HepG2 (cell line): ENCODE measurements around the gene NRG3. TPM values are rescaled to one million over a fixed set of nuclear protein-coding genes. Genes with fewer than 3 reads are reported as not detected.

ENCODE experiments used
- ATAC-seq: fragments of 200-7000 bp; cut with Tn5 transposase; 3 replicates; pipeline ENCODE4 v1.9.1; 2020; ENCODE audit warnings: mild to moderate bottlenecking, moderate library complexity
- BruUV-seq: library from RNA; stranded (reverse); fragments of 400-500 nt; replicated peaks from 2 replicates; lab custom pipeline; 2021; lab: Mats Ljungman, UMichigan
- CTCF ChIA-PET: fragments of 300-600 bp; formaldehyde crosslinking; extraction: SDS; loops from one replicate; lab custom pipeline; 2021; ENCODE audit warnings: low total read pairs, inconsistent platforms, low intra/inter-chr PET ratio; lab: Yijun Ruan, JAX
- POLR2A ChIA-PET: fragments of 350-600 bp; sonication (Branson Sonifier 250); formaldehyde crosslinking; loops from one replicate; lab custom pipeline; 2020; ENCODE audit warnings: antibody characterized with exemption, inconsistent platforms; lab: Yijun Ruan, JAX
- DNase-seq: peaks from one replicate; pipeline ENCODE4 v3.0.0-alpha.2; 2015; ENCODE audit warnings: low spot score
- FAIRE-seq: peaks from 3 replicates; lab custom pipeline; 2011; peaks lifted over from hg19 to GRCh38; lab: Jason Lieb, UNC
- H2AFZ ChIP-seq: one replicate; pipeline ENCODE4 v1.6.1; 2011; ENCODE audit warnings: low read length, inconsistent platforms
- H3K27ac ChIP-seq: fragments of 300-600 bp; 3 replicates; pipeline ENCODE4 v1.8.0; 2011; ENCODE audit warnings: mixed run types, mild to moderate bottlenecking, mixed read lengths, low read length, inconsistent platforms; ENCODE audit not compliant: insufficient read depth; ENCODE audit errors: extremely low read length
- H3K27me3 ChIP-seq, 2 experiments: fragments of 200-600 bp in 1 of 2; 2 replicates in 1 of 2; 3 replicates in 1 of 2; pipeline versions ENCODE4 v1.6.0 to v1.8.0; 2011; ENCODE audit warnings: low read length in 2 of 2, mild to moderate bottlenecking in 2 of 2, moderate library complexity in 2 of 2, inconsistent platforms in 1 of 2; ENCODE audit not compliant: insufficient read depth in 2 of 2, control insufficient read depth in 1 of 2
- H3K36me3 ChIP-seq, 2 experiments: fragments of 200-600 bp in 1 of 2; replicated peaks in 1 of 2; 2 replicates in 1 of 2; 3 replicates in 1 of 2; pipeline versions ENCODE4 v1.5.1 to v1.8.0; 2011; ENCODE audit warnings: low read length in 2 of 2, inconsistent platforms in 1 of 2; ENCODE audit not compliant: insufficient read depth in 2 of 2, control insufficient read depth in 1 of 2
- H3K4me1 ChIP-seq: 2 replicates; pipeline ENCODE4 v1.5.1; 2012; ENCODE audit warnings: low read length, inconsistent platforms; ENCODE audit not compliant: insufficient read depth
- H3K4me2 ChIP-seq: 2 replicates; pipeline ENCODE4 v1.6.0; 2011; ENCODE audit warnings: low read depth, low read length, inconsistent platforms
- H3K4me3 ChIP-seq, 3 experiments: fragments of 200-600 bp in 1 of 3; sonication (generic), shearing (Covaris generic) in 1 of 3; replicated peaks in 1 of 3; 2 replicates each; pipeline ENCODE4 v1.5.1; 2011 to 2016; ENCODE audit warnings: low read length in 3 of 3, inconsistent platforms in 2 of 3, low read depth in 2 of 3, mild to moderate bottlenecking in 2 of 3, control low read depth in 1 of 3, mixed read lengths in 1 of 3; ENCODE audit not compliant: insufficient read depth in 1 of 3
- H3K79me2 ChIP-seq: one replicate; pipeline ENCODE4 v1.6.1; 2011; ENCODE audit warnings: low read length, inconsistent platforms; ENCODE audit not compliant: insufficient read depth
- H3K9ac ChIP-seq: 2 replicates; pipeline ENCODE4 v1.6.0; 2011; ENCODE audit warnings: mild to moderate bottlenecking, low read depth, low read length, inconsistent platforms; ENCODE audit not compliant: insufficient read depth
- H3K9me3 ChIP-seq: 2 replicates; pipeline ENCODE4 v1.5.1; 2012; ENCODE audit warnings: mild to moderate bottlenecking, low read length
- H4K20me1 ChIP-seq: 2 replicates; pipeline ENCODE4 v1.6.0; 2011; ENCODE audit warnings: inconsistent platforms, mild to moderate bottlenecking, low read length, moderate library complexity; ENCODE audit not compliant: insufficient read depth
- CENPBD1 ChIP-seq: sonication (generic); formaldehyde crosslinking; IDR thresholded peaks from 2 replicates; pipeline ENCODE4 v1.8.0; 2022; ENCODE audit warnings: missing genetic modification reagents, low read depth, mild to moderate bottlenecking, borderline replicate concordance
- CHD4 ChIP-seq: fragments of 200-600 bp; sonication (generic); IDR thresholded peaks from 2 replicates; pipeline ENCODE4 v1.7.0; 2017; ENCODE audit warnings: mild to moderate bottlenecking, low read length, borderline replicate concordance
- GPBP1L1 ChIP-seq: sonication (generic); formaldehyde crosslinking; IDR thresholded peaks from 2 replicates; pipeline ENCODE4 v1.5.0; 2020; ENCODE audit warnings: mild to moderate bottlenecking, missing genetic modification reagents
- HNRNPK ChIP-seq: fragments of 200-400 bp; formaldehyde crosslinking; IDR thresholded peaks from 2 replicates; pipeline ENCODE4 v1.6.1; 2018; ENCODE audit warnings: low read length, low read depth, moderate library complexity, mild to moderate bottlenecking; ENCODE audit not compliant: poor library complexity, severe bottlenecking
- IKZF4 ChIP-seq: sonication (generic); formaldehyde crosslinking; IDR thresholded peaks from 2 replicates; pipeline ENCODE4 v1.5.1; 2020; ENCODE audit warnings: borderline replicate concordance, mild to moderate bottlenecking, low read depth, missing genetic modification reagents; ENCODE audit errors: not compliant biosample characterization
- KLF13 ChIP-seq: sonication (generic); formaldehyde crosslinking; IDR thresholded peaks from 2 replicates; pipeline ENCODE4 v1.4.0; 2020; ENCODE audit warnings: mild to moderate bottlenecking, missing genetic modification reagents
- MED1 ChIP-seq: sonication (generic); formaldehyde crosslinking; IDR thresholded peaks from 2 replicates; pipeline ENCODE4 v1.4.0; 2020; ENCODE audit warnings: missing genetic modification reagents
- NFKB2 ChIP-seq: sonication (generic); formaldehyde crosslinking; IDR thresholded peaks from 2 replicates; pipeline ENCODE4 v1.4.0; 2020; ENCODE audit warnings: missing genetic modification reagents, borderline replicate concordance
- NKX3-1 ChIP-seq: sonication (generic); formaldehyde crosslinking; IDR thresholded peaks from 2 replicates; pipeline ENCODE4 v1.5.0; 2020; ENCODE audit warnings: missing genetic modification reagents
- SMAD1 ChIP-seq: sonication (generic); formaldehyde crosslinking; IDR thresholded peaks from 2 replicates; pipeline ENCODE4 v1.4.0; 2020; ENCODE audit warnings: missing genetic modification reagents, low read depth, mild to moderate bottlenecking, borderline replicate concordance
- SRSF1 ChIP-seq: fragments of 200-400 bp; formaldehyde crosslinking; optimal IDR thresholded peaks from 2 replicates; pipeline ENCODE3; 2017; ENCODE audit warnings: mild to moderate bottlenecking, low read depth, low read length, moderate library complexity
- STAG1 ChIP-seq: sonication (generic); formaldehyde crosslinking; IDR thresholded peaks from 2 replicates; pipeline ENCODE4 v1.4.0; 2020; ENCODE audit warnings: missing genetic modification reagents
- TAF15 ChIP-seq: fragments of 200-400 bp; formaldehyde crosslinking; IDR thresholded peaks from one replicate; pipeline ENCODE4 v1.6.1; 2018; ENCODE audit warnings: mild to moderate bottlenecking, low read depth, low read length; ENCODE audit not compliant: poor library complexity, severe bottlenecking
- ZFP36L1 ChIP-seq: sonication (generic); formaldehyde crosslinking; IDR thresholded peaks from 2 replicates; pipeline ENCODE4 v1.8.0; 2022; ENCODE audit warnings: mild to moderate bottlenecking, missing genetic modification reagents, moderate library complexity
- ZKSCAN8 ChIP-seq: IDR thresholded peaks from 2 replicates; pipeline ENCODE4 v1.6.1; 2016; ENCODE audit warnings: borderline replicate concordance, missing genetic modification reagents, missing compliant biosample characterization
- ZMYM2 ChIP-seq: sonication (generic); formaldehyde crosslinking; IDR thresholded peaks from 2 replicates; pipeline ENCODE4 v1.8.0; 2022; ENCODE audit warnings: mild to moderate bottlenecking, missing genetic modification reagents
- ZMYM4 ChIP-seq: sonication (generic); formaldehyde crosslinking; IDR thresholded peaks from 2 replicates; pipeline ENCODE4 v1.8.1; 2023; ENCODE audit warnings: mild to moderate bottlenecking, missing genetic modification reagents
- WGBS: methylation state at CpG from one replicate; pipeline ENCODE4 v1.1.6; 2017; ENCODE audit warnings: low lambda C conversion rate; 5-methylcytosine and 5-hydroxymethylcytosine counted together
- in situ Hi-C: cut with HindIII; loops from 2 replicates; pipeline ENCODE4 v1.10.0; 2017; ENCODE audit warnings: low pct_unique_long_range_greater_than_20kb; ENCODE audit not compliant: extremely low pct_ligation_motif_present
- intact Hi-C: fragments of 100-400 bp; cut with micrococcal nuclease; formaldehyde crosslinking; loops from one replicate; pipeline ENCODE4 v1.10.0; 2022; ENCODE audit not compliant: unreplicated experiment
- polyA plus RNA-seq, 8 experiments: library from polyadenylated mRNA; depleted of rRNA in 3 of 8; stranded (reverse) in 7 of 8; unstranded in 1 of 8; fragments of >200 nt; fragmentation: Illumina TruSeq in 4 of 8; extraction: Trizol in 4 of 8; gene quantifications; 2 replicates each; pipeline versions ENCODE4 v1.2.1 to v1.2.3, GENCODE V29; 2011 to 2016; ENCODE audit warnings: low read depth in 4 of 8, missing spikeins in 1 of 8, mixed read lengths in 1 of 8; ENCODE audit not compliant: insufficient read depth in 1 of 8
- total RNA-seq, 5 experiments: library from RNA; depleted of rRNA; stranded (reverse); fragments of >200 nt; fragmentation: Illumina TruSeq; extraction: Trizol; gene quantifications; 2 replicates each; pipeline ENCODE4 v1.2.3, GENCODE V29; 2016; ENCODE audit warnings: low read depth in 1 of 5
- TF ChIP-seq, protein P1 (sequence below): sonication (generic); formaldehyde crosslinking; IDR thresholded peaks from 2 replicates; pipeline ENCODE4 v1.4.0; 2020; ENCODE audit warnings: mild to moderate bottlenecking, low read depth, missing genetic modification reagents
- TF ChIP-seq, protein P2 (sequence below): IDR thresholded peaks from 2 replicates; pipeline ENCODE4 v1.6.1; 2016
- TF ChIP-seq, protein P3 (sequence below): sonication (generic); formaldehyde crosslinking; conservative IDR thresholded peaks from 2 replicates; pipeline ENCODE4 v1.8.0; 2022; ENCODE audit warnings: mild to moderate bottlenecking, moderate library complexity, missing genetic modification reagents

NRG3 gene
- total and polyA plus RNA-seq, 2 of the 13 experiments (the other 11 are each of a cell fraction or from before 2014, with no cell fraction given): not detected

- no peak for TF ChIP-seq CENPBD1
- TF ChIP-seq, all 625 proteins: peak for 0
These were observed 446.7 kb downstream of the NRG3 start (continued) for GRCh38 chr10:82321724-82322123.

DNA sequence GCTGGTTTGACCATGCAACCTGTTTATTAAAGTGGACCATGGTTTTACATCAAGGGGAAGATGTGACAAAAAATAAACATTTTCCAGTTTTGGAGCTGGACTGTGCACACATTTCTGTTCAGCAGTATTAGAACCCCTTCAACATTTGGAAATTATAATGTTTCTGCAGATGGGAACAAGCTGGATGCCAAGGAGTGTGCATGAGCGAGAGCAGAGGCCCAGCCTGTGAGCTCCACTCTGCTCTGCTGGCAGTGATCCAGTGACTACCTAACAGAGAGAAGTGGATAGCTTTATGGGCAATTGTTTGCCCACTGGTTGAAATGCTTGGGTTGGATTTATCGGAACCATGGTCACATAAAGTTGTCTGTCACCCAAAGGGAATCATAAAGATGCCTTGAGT, 456.7 kb downstream of the NRG3 start:
- no peak overlapping the region for H3K4me2 ChIP-seq
- H3K79me2 ChIP-seq: no peaks in the 10 kb centered on the region
- no peak overlapping the region for H2AFZ ChIP-seq
- ChIA-PET POLR2A (no interaction called here), CTCF (no interaction called here)
- H4K20me1 ChIP-seq: no peaks in the 10 kb centered on the region
- 0% methylated on average over 2 of the region's 2 CpGs for WGBS
- H3K36me3 ChIP-seq: no peaks in the 10 kb centered on the region
- DNase-seq: no peak
- TF ChIP-seq SMAD1 (CRISPR knock-in tag) (no peak), NFKB2 (CRISPR knock-in tag) (no peak), GPBP1L1 (CRISPR knock-in tag) (no peak), ZMYM2 (CRISPR knock-in tag) (no peak), STAG1 (no peak), NKX3-1 (CRISPR knock-in tag) (no peak), ZKSCAN8 (no peak), ZMYM4 (CRISPR knock-in tag) (no peak), CHD4 (no peak), SRSF1 (no peak), IKZF4 (CRISPR knock-in tag) (no peak), MED1 (CRISPR knock-in tag) (no peak), TAF15 (no peak), HNRNPK (no peak), ZFP36L1 (CRISPR knock-in tag) (no peak), KLF13 (CRISPR knock-in tag) (no peak)
- TF ChIP-seq, protein P1, sequence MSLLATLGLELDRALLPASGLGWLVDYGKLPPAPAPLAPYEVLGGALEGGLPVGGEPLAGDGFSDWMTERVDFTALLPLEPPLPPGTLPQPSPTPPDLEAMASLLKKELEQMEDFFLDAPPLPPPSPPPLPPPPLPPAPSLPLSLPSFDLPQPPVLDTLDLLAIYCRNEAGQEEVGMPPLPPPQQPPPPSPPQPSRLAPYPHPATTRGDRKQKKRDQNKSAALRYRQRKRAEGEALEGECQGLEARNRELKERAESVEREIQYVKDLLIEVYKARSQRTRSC (CRISPR knock-in tag): no peak
- TF ChIP-seq, protein P2, sequence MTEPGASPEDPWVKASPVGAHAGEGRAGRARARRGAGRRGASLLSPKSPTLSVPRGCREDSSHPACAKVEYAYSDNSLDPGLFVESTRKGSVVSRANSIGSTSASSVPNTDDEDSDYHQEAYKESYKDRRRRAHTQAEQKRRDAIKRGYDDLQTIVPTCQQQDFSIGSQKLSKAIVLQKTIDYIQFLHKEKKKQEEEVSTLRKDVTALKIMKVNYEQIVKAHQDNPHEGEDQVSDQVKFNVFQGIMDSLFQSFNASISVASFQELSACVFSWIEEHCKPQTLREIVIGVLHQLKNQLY (CRISPR knock-in tag): no peak
- TF ChIP-seq, protein P3, sequence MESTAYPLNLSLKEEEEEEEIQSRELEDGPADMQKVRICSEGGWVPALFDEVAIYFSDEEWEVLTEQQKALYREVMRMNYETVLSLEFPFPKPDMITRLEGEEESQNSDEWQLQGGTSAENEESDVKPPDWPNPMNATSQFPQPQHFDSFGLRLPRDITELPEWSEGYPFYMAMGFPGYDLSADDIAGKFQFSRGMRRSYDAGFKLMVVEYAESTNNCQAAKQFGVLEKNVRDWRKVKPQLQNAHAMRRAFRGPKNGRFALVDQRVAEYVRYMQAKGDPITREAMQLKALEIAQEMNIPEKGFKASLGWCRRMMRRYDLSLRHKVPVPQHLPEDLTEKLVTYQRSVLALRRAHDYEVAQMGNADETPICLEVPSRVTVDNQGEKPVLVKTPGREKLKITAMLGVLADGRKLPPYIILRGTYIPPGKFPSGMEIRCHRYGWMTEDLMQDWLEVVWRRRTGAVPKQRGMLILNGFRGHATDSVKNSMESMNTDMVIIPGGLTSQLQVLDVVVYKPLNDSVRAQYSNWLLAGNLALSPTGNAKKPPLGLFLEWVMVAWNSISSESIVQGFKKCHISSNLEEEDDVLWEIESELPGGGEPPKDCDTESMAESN (CRISPR knock-in tag): no peak
- no peaks in the 10 kb centered on the region for H3K4me1 ChIP-seq
- intact Hi-C loops: no loop called here
- H3K9me3 ChIP-seq: peaks cover 91% of the 10 kb centered on the region
- H3K27me3 ChIP-seq: no peaks in the 10 kb centered on the region
- BruUV-seq: no TSS peak
- FAIRE-seq: no peak
- in situ Hi-C loops: no loop called here
- H3K4me3 ChIP-seq: no peak overlapping the region
- no peak overlapping the region for H3K27ac ChIP-seq
- H3K9ac ChIP-seq: no peak overlapping the region
- no peak for ATAC-seq
